ENCODE results near the gene MEIS1.
A peak's percentile ranks its signal among the peaks of the same experiment; 100 is the strongest.

The MEIS1 gene

DNA sequence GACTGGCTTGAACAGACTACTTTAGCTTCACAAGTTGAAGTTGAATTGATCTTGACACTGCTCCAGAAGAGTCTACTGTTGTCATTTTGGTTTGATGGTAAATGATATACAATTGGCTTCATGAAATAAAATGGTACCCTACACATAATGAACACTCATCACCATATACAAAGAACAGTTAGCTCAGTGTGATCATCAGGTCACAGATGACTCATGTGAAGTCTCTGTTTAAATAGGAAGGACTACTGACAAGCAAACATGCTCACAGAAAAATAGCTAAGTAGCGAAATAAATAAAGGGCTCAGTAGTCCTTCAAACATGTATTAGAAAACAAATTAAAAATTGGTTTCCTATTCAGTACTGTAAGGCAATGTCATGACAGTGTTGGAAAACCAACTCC lies 96.2 kb downstream of the MEIS1 start:
- no peaks in the 10 kb centered on the region for H3K4me1 ChIP-seq (ENCODE audit: control insufficient read depth, insufficient read depth, low read depth, low read length)
- no peaks in the 10 kb centered on the region for H3K9me3 ChIP-seq (ENCODE audit: control insufficient read depth, low read length)
- H3K4me3 ChIP-seq (ENCODE audit: insufficient read depth in 1 of 2, low read depth in 1 of 2, low read length in 2 of 2) = no peak overlapping the region
- H2BK15ac ChIP-seq (ENCODE audit: low read depth, poor library complexity, severe bottlenecking) = no peak overlapping the region
- H3K4ac ChIP-seq (ENCODE audit: low read depth in 1 of 2, low read length in 2 of 2) = no peak overlapping the region
- peak; percentile 61 for DNase-seq
- no peak overlapping the region for H4K91ac ChIP-seq (ENCODE audit: low read length)
- H2BK12ac ChIP-seq (ENCODE audit: low read length in 2 of 2) = no peak overlapping the region
- no peak overlapping the region for H3K9ac ChIP-seq (ENCODE audit: low read length)
- H3K27me3 ChIP-seq (ENCODE audit: control insufficient read depth in 1 of 2, insufficient read depth in 1 of 2, low read length in 2 of 2) = no peaks in the 10 kb centered on the region
- no CpG with 5 or more reads among the region's 1 CpG for WGBS
- no peaks in the 10 kb centered on the region for H3K79me1 ChIP-seq (replicated peaks; ENCODE audit: low read length, poor library complexity, severe bottlenecking)
- H2BK5ac ChIP-seq (ENCODE audit: low read depth, low read length, poor library complexity, severe bottlenecking) = no peak overlapping the region
- peaks cover 0 to 27% of the 10 kb centered on the region in 2 experiments for H3K36me3 ChIP-seq (ENCODE audit: control insufficient read depth in 1 of 2, insufficient read depth in 2 of 2, low read depth in 1 of 2, low read length in 2 of 2)
- H3K4me2 ChIP-seq (ENCODE audit: low read length, poor library complexity, severe bottlenecking) = no peak overlapping the region
- H3K27ac ChIP-seq (ENCODE audit: low read length, poor library complexity, severe bottlenecking) = no peak overlapping the region
- no peak overlapping the region for H2AFZ ChIP-seq (ENCODE audit: low read depth, low read length)
- no peak overlapping the region for H2AK5ac ChIP-seq (ENCODE audit: low read length, severe bottlenecking)
- H3K23ac ChIP-seq (ENCODE audit: low read length in 2 of 2) = no peak overlapping the region
- no peak overlapping the region for H2BK120ac ChIP-seq (ENCODE audit: low read depth, low read length)
- no peak overlapping the region for H3K18ac ChIP-seq (ENCODE audit: low read depth in 1 of 2, low read length in 2 of 2)
- H3K14ac ChIP-seq (ENCODE audit: low read length in 2 of 2) = no peak overlapping the region
- no peak overlapping the region for H4K8ac ChIP-seq (ENCODE audit: low read length)

DNA sequence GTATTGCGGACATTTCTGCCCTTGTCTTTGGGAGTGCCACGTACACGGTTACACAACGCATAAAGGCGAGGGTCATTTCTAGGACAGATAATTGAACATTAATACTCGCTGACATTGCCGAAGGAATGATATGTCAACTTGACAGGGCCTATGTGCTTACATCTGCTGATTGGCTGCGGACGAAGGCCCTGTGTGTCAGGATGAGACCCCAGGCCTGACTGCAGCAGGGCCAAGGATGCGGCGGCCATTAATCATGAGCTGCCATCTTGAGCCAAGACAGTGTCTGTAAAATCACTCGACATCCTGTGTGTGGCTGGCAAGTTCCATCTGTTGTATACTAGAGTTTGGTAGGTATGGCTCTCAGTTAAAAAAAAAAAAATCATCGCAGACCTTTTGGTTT lies 96.6 kb downstream of the MEIS1 start:
- DNase-seq = no peak
- no peak overlapping the region for H2AK5ac ChIP-seq (ENCODE audit: low read length, severe bottlenecking)
- no peak overlapping the region for H3K27ac ChIP-seq (ENCODE audit: low read length, poor library complexity, severe bottlenecking)

DNA sequence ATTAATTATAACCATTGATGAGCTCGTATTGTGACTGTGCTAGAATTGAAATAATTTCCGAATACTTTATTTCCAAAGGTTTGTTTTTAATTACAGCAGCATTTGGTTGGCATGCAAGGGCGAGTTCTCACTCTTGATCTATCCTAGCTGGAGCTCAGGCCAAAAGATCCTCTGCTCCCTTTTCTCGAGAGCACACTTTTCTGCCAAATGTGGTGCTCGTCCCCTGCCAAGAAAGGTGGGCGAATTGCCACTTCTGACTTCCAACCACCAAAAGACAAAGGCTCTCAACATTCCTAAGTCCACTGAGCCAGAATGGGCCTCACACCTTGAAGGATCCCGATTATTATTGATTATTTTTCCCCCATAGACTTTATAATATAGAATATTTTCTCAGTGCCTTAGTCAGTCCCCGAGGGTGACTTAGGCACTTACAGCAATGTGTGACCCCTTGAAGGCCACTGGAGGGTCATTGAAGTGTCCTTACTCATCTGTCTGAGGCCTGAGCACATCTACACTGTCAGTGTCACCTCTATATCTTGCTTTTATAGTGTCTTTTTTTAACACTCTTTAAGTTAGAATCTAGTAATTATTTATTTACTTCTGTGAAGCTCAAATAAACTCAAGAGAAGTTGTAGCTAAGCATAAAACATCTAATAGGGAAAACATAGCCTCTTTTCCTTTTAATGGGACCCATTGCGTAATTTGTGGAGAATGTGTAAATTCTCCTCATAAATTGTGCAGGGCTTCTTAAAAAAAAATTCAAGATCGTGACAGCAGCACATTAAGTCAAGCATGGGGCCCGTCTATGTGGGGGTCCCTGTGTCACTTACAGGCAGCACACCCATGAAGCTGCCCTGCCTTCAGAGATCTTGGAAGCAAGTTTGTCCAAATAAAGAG lies 98.3 kb downstream of the MEIS1 start:
- Histone ChIP-seq H2BK120ac (ENCODE audit: low read depth, low read length) (no peak overlapping the region), H3K9me3 (ENCODE audit: control insufficient read depth, low read length) (no peaks in the 10 kb centered on the region), H2BK5ac (ENCODE audit: low read depth, low read length, poor library complexity, severe bottlenecking) (no peak overlapping the region), H2BK12ac (ENCODE audit: low read length in 2 of 2) (no peak overlapping the region), H3K4ac (ENCODE audit: low read depth in 1 of 2, low read length in 2 of 2) (no peak overlapping the region), H3K27ac (ENCODE audit: low read length, poor library complexity, severe bottlenecking) (no peak overlapping the region), H3K4me3 (ENCODE audit: insufficient read depth in 1 of 2, low read depth in 1 of 2, low read length in 2 of 2) (no peak overlapping the region), H3K27me3 (ENCODE audit: control insufficient read depth in 1 of 2, insufficient read depth in 1 of 2, low read length in 2 of 2) (no peaks in the 10 kb centered on the region), H2AK5ac (ENCODE audit: low read length, severe bottlenecking) (no peak overlapping the region), H4K91ac (ENCODE audit: low read length) (no peak overlapping the region), H3K14ac (ENCODE audit: low read length in 2 of 2) (no peak overlapping the region), H3K79me1 (replicated peaks; ENCODE audit: low read length, poor library complexity, severe bottlenecking) (no peaks in the 10 kb centered on the region), H3K36me3 (ENCODE audit: control insufficient read depth in 1 of 2, insufficient read depth in 2 of 2, low read depth in 1 of 2, low read length in 2 of 2) (peaks cover 0 to 9% of the 10 kb centered on the region in 2 experiments), H3K23ac (ENCODE audit: low read length in 2 of 2) (no peak overlapping the region), H4K8ac (ENCODE audit: low read length) (no peak overlapping the region), H3K4me1 (ENCODE audit: control insufficient read depth, insufficient read depth, low read depth, low read length) (no peaks in the 10 kb centered on the region), H3K4me2 (ENCODE audit: low read length, poor library complexity, severe bottlenecking) (no peak overlapping the region), H2AFZ (ENCODE audit: low read depth, low read length) (no peak overlapping the region), H3K9ac (ENCODE audit: low read length) (no peak overlapping the region), H3K18ac (ENCODE audit: low read depth in 1 of 2, low read length in 2 of 2) (no peak overlapping the region), H2BK15ac (ENCODE audit: low read depth, poor library complexity, severe bottlenecking) (no peak overlapping the region)
- DNase-seq = no peak
- 91% methylated on average over 10 of the region's 11 CpGs for WGBS

More for the DNA sequence above, 96.6 kb downstream of the MEIS1 start:
- Histone ChIP-seq H2BK120ac (ENCODE audit: low read depth, low read length) (no peak overlapping the region), H2BK12ac (ENCODE audit: low read length in 2 of 2) (no peak overlapping the region), H3K79me1 (replicated peaks; ENCODE audit: low read length, poor library complexity, severe bottlenecking) (no peaks in the 10 kb centered on the region), H3K4me2 (ENCODE audit: low read length, poor library complexity, severe bottlenecking) (no peak overlapping the region), H3K23ac (ENCODE audit: low read length in 2 of 2) (no peak overlapping the region), H4K8ac (ENCODE audit: low read length) (no peak overlapping the region), H3K9me3 (ENCODE audit: control insufficient read depth, low read length) (no peaks in the 10 kb centered on the region), H2BK15ac (ENCODE audit: low read depth, poor library complexity, severe bottlenecking) (no peak overlapping the region), H3K14ac (ENCODE audit: low read length in 2 of 2) (peak overlapping the region in 1 of 2 experiments; percentile 53), H3K36me3 (ENCODE audit: control insufficient read depth in 1 of 2, insufficient read depth in 2 of 2, low read depth in 1 of 2, low read length in 2 of 2) (peaks cover 0 to 24% of the 10 kb centered on the region in 2 experiments), H4K91ac (ENCODE audit: low read length) (peak overlapping the region; percentile 1), H2BK5ac (ENCODE audit: low read depth, low read length, poor library complexity, severe bottlenecking) (no peak overlapping the region), H3K18ac (ENCODE audit: low read depth in 1 of 2, low read length in 2 of 2) (peak overlapping the region in 1 of 2 experiments; percentile 69), H2AFZ (ENCODE audit: low read depth, low read length) (no peak overlapping the region), H3K4ac (ENCODE audit: low read depth in 1 of 2, low read length in 2 of 2) (peak overlapping the region in 1 of 2 experiments; percentile 54), H3K4me1 (ENCODE audit: control insufficient read depth, insufficient read depth, low read depth, low read length) (no peaks in the 10 kb centered on the region), H3K9ac (ENCODE audit: low read length) (no peak overlapping the region), H3K4me3 (ENCODE audit: insufficient read depth in 1 of 2, low read depth in 1 of 2, low read length in 2 of 2) (no peak overlapping the region), H3K27me3 (ENCODE audit: control insufficient read depth in 1 of 2, insufficient read depth in 1 of 2, low read length in 2 of 2) (no peaks in the 10 kb centered on the region)
- 88% methylated on average over 13 of the region's 13 CpGs for WGBS

DNA sequence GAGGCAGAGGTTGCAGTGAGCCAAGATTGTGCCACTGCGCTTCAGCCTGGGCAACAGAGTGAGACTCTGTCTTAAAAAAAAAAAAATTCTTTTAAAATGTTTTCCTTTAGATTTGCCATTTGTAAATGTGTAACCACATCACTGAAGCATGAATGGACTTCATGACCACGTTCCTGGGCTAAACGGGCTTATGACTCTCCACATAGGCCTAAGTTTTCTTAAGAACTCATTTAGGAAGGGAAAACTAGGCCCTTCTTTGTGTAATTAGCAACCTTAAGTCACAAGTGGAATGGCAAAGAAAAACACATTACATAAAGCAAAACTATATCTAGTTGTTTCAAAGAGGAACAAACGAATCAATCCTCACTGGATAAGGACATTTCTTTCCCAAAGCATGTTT lies 99.5 kb downstream of the MEIS1 start:
- no peak overlapping the region for H2BK120ac ChIP-seq (ENCODE audit: low read depth, low read length)
- no peaks in the 10 kb centered on the region for H3K27me3 ChIP-seq (ENCODE audit: control insufficient read depth in 1 of 2, insufficient read depth in 1 of 2, low read length in 2 of 2)
- no peak overlapping the region for H2BK15ac ChIP-seq (ENCODE audit: low read depth, poor library complexity, severe bottlenecking)
- no peaks in the 10 kb centered on the region for H3K4me1 ChIP-seq (ENCODE audit: control insufficient read depth, insufficient read depth, low read depth, low read length)
- H3K4me2 ChIP-seq (ENCODE audit: low read length, poor library complexity, severe bottlenecking) = no peak overlapping the region
- no peak overlapping the region for H2BK12ac ChIP-seq (ENCODE audit: low read length in 2 of 2)
- H3K4ac ChIP-seq (ENCODE audit: low read depth in 1 of 2, low read length in 2 of 2) = no peak overlapping the region
- no peak overlapping the region for H3K18ac ChIP-seq (ENCODE audit: low read depth in 1 of 2, low read length in 2 of 2)
- peak overlapping the region; percentile 76 for H3K27ac ChIP-seq (ENCODE audit: low read length, poor library complexity, severe bottlenecking)
- H3K9me3 ChIP-seq (ENCODE audit: control insufficient read depth, low read length) = no peaks in the 10 kb centered on the region
- no peak overlapping the region for H3K4me3 ChIP-seq (ENCODE audit: insufficient read depth in 1 of 2, low read depth in 1 of 2, low read length in 2 of 2)
- H3K9ac ChIP-seq (ENCODE audit: low read length) = no peak overlapping the region
- 71% methylated on average over 2 of the region's 4 CpGs for WGBS
- no peak overlapping the region for H2BK5ac ChIP-seq (ENCODE audit: low read depth, low read length, poor library complexity, severe bottlenecking)
- H4K8ac ChIP-seq (ENCODE audit: low read length) = no peak overlapping the region
- H3K23ac ChIP-seq (ENCODE audit: low read length in 2 of 2) = no peak overlapping the region
- no peak overlapping the region for H4K91ac ChIP-seq (ENCODE audit: low read length)
- H3K79me1 ChIP-seq (replicated peaks; ENCODE audit: low read length, poor library complexity, severe bottlenecking) = no peaks in the 10 kb centered on the region
- H3K14ac ChIP-seq (ENCODE audit: low read length in 2 of 2) = no peak overlapping the region
- no peak overlapping the region for H2AK5ac ChIP-seq (ENCODE audit: low read length, severe bottlenecking)
- no peak for DNase-seq
- no peak overlapping the region for H2AFZ ChIP-seq (ENCODE audit: low read depth, low read length)
- H3K36me3 ChIP-seq (ENCODE audit: control insufficient read depth in 1 of 2, insufficient read depth in 2 of 2, low read depth in 1 of 2, low read length in 2 of 2) = no peaks in the 10 kb centered on the region
